GM19043 (cell line): ENCODE results near the gene CACNA1C.

ENCODE experiments used
- ATAC-seq: cut with Tn5 transposase; IDR thresholded peaks from one replicate; pipeline ENCODE4 v1.9.1; 2021; ENCODE audit warnings: low read depth; ENCODE audit not compliant: unreplicated experiment

Gene CACNA1C

DNA sequence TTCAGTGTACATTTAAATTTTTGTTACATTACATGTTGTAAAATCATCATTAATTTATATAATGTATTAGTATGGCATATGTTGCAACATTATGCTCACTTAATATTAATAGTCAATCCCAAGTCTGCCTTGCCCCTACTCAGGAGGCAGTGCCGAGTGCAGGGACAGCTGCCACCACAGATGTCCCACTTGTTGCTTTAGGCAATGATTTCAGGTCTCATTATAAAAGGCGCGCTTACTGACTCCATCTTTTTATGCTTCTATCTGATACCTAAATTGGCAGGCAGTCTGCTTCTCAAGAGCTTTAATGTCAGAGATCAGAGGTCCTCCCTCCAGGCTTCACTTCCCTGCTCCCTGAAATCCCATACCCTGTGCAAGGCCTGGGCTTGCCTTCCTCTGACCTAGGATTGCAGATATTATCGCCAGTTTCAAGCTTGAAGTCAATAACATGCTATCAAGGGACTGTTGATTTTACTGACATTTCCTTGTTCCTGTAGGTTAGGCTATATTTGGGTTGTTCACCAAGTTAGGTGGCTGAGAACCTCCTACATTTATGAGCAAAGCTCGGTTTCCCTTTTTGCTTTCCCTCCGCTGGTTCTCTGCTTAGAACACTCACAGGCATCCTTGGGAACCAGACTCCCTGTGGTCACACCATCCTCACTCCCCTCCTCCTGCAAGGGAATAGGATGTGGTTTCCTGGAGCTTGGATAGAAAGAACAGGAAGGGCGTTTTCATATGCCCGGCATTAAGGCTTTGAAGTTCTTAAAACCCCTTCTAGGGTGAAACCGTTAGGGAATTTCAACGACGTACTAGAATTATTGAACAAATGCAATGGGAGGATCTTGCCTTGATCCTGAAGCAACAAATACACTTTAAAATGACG is 533.6 kb downstream of the CACNA1C start:
- no peak for ATAC-seq

DNA sequence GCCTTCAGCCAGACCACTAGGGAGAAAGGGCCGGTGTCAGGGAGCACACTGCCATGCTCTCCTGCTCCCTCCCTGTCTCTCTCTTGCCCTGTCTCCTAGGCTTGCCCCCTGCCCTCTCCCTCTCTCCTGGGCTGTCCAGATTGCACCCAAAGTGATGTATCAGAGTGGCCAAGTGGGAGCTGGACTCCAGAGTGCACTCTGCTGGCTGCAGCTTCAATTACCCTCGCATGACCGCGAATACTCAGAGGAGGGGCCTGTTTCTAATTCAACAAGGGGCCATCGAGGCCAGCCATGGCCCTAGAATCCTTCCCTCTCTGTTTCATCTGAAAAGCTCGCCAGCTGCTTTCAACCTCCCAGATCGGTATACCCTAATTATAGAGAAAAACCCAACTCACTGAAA is 535.6 kb downstream of the CACNA1C start:
- no peak for ATAC-seq

DNA sequence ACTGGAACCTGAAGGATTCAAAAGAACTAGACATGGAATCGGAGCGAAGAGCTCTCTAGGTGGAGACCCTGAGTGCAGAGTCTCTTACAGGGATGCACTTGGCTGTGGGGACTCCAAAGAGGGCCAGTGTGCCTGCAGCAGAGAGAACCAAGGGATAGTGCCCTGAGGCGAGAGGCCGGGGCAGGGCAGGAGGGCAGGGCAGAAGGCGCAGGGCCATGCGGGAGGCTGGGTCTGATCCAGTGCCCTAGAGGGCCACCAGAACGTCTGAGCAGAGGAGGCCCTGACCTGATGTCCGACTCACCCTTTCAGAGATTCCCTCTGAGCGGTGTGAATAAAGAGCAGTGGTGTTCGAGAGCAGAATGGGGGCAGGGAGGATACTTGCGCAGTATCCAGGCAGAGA is 536.6 kb downstream of the CACNA1C start:
- no peak for ATAC-seq

DNA sequence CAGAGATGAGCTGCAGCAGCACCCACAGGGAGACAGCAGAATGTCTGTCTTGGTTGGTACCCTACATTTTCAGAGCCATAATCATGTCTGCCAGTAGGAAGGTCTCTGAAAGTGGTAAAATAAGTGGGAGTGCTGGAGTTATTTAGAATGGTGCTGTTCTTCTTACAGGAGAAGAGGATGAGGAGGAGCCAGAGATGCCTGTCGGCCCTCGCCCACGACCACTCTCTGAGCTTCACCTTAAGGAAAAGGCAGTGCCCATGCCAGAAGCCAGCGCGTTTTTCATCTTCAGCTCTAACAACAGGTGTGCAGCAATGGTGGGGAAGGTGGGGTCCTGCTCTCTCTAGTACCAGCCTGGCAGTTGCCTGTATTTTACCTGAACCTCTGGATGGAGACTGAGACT is 540.3 kb downstream of the CACNA1C start:
- ATAC-seq, result no peak

DNA sequence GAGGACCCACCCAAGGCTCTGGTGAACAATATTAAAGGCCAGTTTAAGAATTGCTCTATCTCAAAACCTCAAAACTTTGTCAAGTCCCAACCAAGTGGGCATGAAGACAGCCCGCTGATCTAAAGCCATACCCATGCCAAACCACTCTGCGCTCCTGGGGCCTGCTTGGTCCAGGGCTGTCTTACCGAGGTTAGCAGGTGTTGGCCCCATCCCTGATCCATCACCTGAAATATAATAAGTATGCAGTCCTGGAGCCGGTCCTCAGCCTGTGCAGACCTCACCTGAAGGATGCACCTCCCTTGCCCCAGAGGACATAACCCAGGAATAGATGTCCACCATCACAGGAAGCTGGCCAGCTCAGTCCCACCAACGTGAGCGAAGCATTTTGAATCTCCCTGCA is 543.7 kb downstream of the CACNA1C start:
- no peak for ATAC-seq

DNA sequence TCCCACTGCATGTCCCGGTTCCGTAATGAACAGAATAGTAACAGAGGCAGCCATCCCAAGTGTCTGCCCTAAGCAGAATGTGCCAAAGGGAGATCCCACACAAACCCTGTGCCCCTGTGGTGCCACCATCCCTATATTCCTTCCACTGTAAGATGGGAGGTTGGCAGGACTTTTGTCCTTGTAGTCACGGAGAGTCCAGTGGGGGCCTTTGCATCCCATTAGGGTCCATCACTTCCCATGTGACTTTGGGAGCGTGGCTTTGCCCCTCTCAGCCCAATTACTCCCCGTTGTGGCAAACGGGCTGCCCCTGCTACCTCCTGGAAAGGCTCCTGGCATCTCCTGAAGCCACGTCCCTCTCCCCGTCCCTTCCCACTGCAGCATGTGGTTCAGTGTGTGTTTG is 552.5 kb downstream of the CACNA1C start:
- no peak for ATAC-seq

DNA sequence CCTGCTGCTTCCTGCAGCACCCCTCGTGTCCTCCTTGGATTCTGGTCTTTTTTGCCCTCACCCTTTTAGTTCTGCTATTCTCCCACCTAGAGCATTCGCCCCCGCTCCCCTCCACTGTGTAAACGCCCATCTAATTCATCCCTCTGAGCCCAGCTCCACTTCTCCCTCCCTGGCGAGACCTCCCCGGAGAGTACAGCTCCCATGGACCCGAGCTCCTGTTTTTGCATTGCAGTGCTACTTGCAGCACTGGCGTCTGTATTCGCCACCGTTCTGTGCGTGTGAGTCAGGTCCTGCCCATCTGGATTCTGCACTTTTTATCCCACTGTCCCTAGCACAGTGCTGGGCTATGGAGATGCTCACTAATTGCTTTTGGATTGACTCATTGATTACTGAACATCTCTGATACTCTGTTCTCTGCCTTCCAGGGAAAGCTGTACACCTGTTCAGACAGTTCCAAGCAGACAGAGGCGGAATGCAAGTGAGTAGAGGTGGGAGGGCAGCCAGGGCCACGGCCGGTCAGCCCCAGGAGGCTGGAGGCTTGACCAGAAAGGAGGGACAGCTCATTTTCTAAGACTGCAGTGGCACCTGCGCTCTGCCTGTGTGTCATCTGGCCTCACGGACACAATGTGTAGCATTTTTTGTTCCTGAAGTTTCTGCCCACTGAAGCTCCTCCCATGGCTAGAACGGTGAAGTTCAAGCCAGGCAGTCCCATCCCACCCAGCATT is 553.6 kb downstream of the CACNA1C start:
- no peak for ATAC-seq

DNA sequence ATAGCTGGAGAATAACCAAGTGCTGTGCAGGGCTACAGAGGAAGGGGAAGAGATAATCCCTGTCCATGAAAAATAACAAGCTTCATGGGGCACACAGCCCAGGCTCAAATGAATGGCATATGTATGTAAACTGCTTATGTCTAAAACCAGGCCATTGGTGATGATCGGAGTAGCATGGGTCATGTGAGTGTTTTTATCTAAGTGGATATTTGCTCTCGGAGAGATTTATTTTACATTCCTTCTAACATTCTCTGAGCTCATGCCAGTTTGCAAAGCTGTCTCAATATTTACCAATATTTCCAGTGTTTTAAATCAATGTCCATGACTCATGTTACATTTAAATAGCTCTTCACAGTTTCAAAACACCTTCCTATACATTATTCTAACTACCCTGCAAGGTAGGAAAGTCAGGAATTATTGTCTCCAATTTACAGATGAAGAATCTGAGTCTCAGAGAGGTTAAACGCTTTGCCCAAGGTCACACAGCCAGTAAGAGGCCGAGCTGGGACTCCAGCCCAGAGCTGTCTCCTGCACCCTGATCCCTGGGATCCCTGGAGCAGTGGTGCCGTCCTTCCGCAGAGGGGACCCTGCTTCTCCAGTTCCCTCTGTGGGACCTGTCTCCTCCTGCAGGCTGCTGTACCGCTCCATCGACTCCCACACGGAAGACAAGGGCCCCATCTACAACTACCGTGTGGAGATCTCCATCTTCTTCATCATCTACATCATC is 555.3 kb downstream of the CACNA1C start:
- no peak for ATAC-seq

DNA sequence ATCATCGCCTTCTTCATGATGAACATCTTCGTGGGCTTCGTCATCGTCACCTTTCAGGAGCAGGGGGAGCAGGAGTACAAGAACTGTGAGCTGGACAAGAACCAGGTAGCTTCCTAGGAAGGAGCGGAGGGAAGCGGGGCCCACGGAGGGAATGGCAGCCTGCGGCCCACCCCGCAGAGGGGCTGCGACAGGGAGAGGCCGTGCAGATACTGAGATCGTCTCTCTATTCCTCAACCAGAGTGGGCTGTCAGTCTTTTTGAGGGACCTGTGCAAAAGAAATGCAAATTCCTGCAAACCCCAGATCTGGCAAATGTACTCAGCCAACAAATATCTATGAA is 555.8 kb downstream of the CACNA1C start:
- ATAC-seq, result no peak

DNA sequence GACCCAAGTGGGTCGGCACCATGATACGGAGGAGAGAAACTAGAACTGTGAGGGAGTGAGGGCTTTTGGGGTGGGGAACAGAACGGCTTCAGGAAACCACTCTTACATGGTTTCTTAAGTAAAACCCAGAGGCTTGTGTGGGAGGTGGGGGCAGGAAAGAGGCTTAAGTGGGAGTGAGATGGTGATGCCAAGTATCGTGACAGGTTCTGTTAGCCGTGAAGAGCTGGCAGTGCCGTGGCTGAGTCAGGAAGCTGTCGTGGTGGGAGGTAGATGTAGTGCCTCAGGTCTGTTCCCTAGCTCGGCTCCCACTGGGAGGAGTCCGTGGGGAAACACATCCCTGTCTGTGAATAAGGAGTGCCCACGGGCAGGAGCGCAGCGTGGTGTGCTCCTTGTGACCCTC is 556.2 kb downstream of the CACNA1C start:
- no peak for ATAC-seq

DNA sequence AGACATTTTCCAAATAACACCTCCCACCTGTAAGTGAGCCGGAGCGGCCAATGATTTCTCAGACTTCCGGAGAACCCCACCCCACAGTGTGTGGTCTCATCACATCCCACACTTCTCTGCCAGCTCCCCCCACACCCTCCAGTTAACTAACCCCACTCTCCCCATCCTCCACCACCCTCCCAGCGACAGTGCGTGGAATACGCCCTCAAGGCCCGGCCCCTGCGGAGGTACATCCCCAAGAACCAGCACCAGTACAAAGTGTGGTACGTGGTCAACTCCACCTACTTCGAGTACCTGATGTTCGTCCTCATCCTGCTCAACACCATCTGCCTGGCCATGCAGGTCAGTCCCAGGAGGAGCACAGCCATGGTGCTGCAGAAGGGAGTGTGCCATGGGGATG is 557.6 kb downstream of the CACNA1C start:
- ATAC-seq, result no peak

DNA sequence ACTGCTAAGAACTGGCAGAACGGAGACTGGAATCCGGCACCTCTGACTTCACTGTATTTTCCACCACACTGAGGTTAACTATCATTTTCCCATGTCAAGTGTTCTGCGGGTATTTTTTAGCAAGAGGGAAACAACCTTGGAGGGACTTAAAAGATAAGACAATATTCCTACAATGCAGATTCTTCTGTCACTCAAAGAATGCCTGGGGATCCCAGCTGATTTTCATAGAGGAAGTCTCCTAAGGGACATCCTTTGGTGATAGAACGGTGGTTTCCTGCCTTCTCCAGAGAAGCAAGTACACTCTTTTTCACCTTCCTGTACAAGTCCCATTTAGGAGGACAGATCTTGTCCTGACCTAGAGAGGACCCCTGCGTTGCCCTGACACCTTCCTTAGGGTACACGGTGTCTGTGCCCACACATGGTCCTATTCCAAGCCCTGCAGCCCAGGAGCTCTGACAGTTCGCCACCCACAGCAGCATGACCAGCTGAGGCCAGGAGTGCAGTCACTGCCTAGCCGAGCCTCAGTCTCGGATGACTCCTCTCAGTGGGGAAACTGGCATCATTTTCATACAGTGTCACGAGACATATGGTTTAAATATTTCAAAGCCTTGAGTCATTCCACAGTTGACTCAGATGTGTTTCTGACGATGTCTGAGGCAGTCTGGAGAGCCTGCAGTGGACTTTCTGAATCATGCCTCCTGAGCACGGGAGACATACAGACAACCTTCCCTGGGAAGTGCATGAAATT is 560.7 kb downstream of the CACNA1C start:
- ATAC-seq, result no peak

DNA sequence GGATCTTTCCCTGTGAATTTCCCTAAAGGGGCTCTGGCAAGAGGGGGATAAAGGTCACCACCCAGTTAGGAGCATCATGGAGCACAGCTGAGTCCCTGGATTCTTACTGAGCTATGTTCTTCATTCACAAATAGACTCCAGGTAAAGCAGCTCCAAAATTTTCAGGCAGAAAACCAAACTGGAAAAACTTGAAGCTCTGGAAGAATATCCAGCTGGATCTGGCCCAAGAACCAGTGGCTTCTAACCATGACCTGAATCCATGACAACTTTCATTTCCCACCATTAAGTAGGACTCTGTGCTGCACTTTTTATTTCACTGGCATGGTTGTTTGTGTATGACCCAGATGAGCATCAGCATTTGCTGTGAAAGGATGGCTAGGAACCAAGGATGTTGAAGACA is 561.6 kb downstream of the CACNA1C start:
- no peak for ATAC-seq

DNA sequence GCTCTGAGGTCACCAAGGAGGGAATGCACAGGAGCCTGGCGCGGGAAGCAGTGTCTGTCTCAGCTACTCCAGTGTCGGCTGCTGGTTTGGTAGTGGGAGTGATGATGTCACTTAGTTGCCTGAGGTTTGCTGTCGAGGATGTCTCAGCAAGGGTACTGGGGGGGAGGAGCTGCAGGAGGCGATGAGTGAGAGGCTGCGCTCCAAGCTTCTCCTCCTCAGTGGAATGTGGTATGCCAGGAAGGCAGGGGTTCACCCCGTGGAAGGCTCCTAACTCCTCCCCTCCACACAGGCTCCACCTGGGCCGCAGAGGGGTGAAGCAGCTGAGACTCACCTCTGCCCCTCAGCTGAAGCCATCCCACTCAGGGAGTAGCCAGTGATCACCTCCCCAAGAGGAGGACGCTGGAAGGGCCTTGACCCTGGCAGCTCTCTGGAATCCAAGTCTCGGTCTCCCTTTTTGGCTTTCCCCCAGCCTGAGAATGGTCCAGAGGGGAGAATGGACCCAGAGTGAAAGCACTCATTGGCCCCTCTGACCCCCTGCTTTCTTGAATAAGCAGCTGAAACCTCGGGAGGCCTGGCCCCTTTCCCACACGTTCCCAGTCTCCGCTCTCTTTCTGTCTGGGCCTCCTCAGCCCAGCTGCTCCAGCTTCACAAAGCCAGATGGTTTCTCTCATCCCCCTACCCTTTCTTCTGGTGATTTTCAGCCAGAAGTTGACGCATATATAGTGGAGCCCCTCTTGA is 563.0 kb downstream of the CACNA1C start:
- ATAC-seq, result no peak

DNA sequence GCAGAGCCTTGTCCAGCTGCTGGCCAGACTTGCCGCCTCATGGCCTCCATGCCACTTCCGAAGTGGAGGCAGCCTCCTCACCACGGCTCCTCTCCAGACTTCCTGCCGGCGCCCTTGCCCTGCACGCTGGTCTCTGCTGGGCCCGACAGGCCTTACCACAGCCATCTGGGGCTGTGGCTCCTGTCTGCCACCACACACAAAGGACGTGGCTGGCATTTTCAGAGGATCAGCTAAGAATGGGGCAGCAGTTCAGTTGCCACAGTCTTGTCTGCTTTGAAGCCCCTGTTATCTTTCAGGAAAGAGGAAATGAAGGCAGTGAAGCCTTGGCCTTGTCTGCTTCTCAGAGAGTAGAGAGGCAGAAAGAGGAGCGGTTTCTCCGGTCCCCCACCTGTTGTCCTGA is 564.0 kb downstream of the CACNA1C start:
- no peak for ATAC-seq

DNA sequence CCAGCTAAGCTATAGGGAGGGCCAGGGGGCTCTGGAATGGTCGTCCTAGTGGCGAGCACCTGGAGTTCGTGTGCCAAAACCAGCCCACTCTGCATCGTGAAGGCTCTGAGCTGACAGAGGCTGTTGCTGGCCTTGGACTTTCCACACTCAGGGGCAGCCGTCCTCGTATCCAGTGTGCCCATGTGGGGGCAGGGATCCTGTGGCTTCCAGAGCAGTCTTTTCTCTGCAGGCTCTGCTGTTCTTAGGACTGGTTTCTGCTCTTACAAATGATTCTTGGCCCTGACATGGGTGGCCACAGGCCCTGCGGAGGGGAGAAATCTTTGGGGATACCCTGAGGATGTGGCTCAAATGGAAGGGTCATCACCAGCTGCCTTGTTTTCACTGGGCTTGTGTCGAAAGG is 564.6 kb downstream of the CACNA1C start:
- no peak for ATAC-seq

DNA sequence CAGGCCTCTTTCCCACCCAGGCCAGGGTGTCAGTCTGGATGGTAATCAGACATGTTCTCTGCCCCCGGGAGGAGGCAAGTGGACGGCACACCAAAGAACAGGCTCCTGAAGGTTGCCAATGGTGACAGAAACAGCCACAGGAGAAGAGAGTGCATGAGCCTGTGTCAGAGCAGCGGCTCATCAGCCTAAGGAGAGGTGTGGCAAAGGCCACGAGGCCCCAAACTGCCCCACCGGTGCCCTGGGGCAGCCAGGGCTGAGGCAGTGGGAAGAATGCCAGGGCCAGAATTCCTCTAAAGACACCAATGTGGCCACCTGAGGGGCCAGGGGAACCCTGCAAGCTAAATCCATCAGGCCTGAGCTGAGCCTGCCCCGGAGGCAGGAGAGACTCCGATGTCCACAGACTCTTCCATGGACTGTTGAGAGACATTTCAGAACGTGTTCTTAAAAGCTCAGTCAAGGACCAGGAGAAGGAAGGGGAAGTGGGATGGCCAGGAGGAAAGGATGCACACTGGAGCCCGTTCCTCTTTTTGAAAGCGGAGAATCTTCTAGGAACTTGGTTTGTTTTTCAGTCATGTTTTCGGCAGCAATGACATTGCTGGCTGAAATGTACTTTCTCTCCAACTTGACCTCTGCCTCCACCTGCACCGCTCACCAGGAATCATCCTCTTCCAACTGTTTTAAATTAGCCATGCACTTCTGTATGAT is 565.7 kb downstream of the CACNA1C start:
- no peak for ATAC-seq

DNA sequence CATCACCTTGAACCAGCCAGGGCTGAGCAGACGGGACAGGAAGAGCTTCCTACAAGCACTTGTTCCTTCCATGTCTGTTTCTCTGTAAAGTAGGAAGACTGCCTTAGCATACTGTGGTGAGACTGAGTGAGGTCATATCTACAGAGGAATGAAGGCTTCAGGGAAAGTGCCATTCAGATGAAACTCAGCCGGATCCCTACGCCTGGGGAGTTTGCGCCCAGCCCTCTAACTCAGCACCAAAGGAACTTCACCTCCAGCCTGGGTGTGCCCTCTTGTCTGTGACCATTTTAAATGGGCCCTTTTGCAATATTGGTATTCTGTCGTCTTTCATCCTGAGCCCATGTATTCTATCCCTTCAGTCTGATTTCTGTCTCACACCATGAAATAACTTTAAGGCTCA is 566.3 kb downstream of the CACNA1C start:
- no peak for ATAC-seq

DNA sequence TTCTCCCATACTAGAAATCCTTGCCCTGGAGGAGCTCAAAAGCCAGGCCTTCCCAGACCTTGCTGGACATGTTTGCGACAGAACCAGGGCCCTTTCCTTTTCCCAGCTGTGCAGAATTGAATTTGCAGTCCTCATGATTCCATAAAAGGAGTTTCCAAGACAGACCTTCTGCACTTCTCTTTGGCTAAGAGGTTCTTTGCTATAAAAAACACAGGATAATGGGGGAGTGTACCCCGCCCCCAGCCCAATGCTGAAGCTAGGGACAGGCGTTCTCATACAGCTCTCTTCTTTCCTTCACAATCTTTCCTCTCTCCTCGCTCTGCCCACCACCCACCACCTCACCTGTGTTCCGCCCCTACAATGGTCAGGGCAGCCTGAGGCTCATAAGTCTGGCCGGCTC is 569.7 kb downstream of the CACNA1C start:
- ATAC-seq, result no peak

DNA sequence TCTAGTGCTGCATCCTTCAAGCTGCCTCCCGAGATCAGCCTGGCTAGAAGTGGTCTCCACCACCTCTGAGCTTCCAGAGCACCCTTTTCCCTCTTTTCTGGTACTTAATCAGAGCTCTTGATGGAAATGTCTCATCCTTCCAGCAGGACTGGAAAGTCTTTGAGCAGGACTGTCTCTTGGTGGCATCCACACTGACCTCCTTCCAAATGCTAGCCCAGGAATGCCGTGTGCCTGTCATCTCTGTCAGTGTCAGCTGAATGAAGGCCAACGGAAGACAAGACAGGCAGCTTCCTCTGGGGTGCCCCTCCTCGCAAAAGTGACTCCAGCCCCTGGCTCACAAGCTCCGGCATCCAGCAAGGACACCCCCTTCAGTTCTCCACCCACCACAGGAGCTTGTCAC is 570.7 kb downstream of the CACNA1C start:
- no peak for ATAC-seq
